Measurements from ENCODE around the gene KAT2A.

The KAT2A gene

GRCh38 chr17:42112552-42113176 is 8.5 kb downstream of the KAT2A start, which contains the start of gene DHX58:
TSS of gene DHX58 (minus strand) at chr17:42112714. CDS start at chr17:42111892, 822 bp downstream.
- ATAC-seq, result peak; percentile 90 to 92

GRCh38 chr17:42111871-42112551 is 9.2 kb downstream of the KAT2A start:
- peak; percentile 5 to 9 for ATAC-seq

- no peak for ATAC-seq
Measured at GRCh38 chr17:42111265-42111636, 9.9 kb downstream of the KAT2A start.

GRCh38 chr17:42110301-42111264 is 10.6 kb downstream of the KAT2A start:
- no peak for ATAC-seq

GRCh38 chr17:42109086-42109485 is 12.1 kb downstream of the KAT2A start:
- ATAC-seq, result no peak

- ATAC-seq, result peak; percentile 70 to 75
Measured at GRCh38 chr17:42107597-42108576, 13.3 kb downstream of the KAT2A start.

- ATAC-seq, result no peak
Measured at GRCh38 chr17:42107124-42107523, 14.0 kb downstream of the KAT2A start.

GRCh38 chr17:42106009-42106408 is 15.2 kb downstream of the KAT2A start:
- ATAC-seq, result no peak

- no peak for ATAC-seq
Measured at GRCh38 chr17:42104264-42104663, 16.9 kb downstream of the KAT2A start.

GRCh38 chr17:42103221-42103954 is 17.8 kb downstream of the KAT2A start:
- ATAC-seq, result no peak

GRCh38 chr17:42101513-42102292 is 19.5 kb downstream of the KAT2A start:
- peak; percentile 44 to 63 for ATAC-seq

GRCh38 chr17:42098730-42099399 is 22.3 kb downstream of the KAT2A start:
- no peak for ATAC-seq

- peak; percentile 59 to 60 for ATAC-seq
Measured at GRCh38 chr17:42097691-42098631, 23.2 kb downstream of the KAT2A start, which contains the start of gene ZNF385C. TSS of gene ZNF385C (minus strand) at chr17:42098473. CDS start at chr17:42063056, 35,417 bp downstream.

GRCh38 chr17:42096360-42097111 is 24.6 kb downstream of the KAT2A start:
- no peak for ATAC-seq

GRCh38 chr17:42094375-42095069 is 26.6 kb downstream of the KAT2A start:
- ATAC-seq, result no peak

- no peak for ATAC-seq
Measured at GRCh38 chr17:42092939-42093338, 28.2 kb downstream of the KAT2A start.

Measured in activated CD4-positive, CD25-positive, alpha-beta regulatory T cell treated with anti-CD3 and anti-CD28 coated beads, Interleukin-2, amount 50 U/mL, for 24 hours (primary cell).